Kidney glomerular epithelial cell (primary cell): Measurements from ENCODE around the gene CXCL12.

Experiments
- DNase-seq: peaks from one replicate; lab custom pipeline; 2025; lab: John Stamatoyannopoulos, UW

Gene CXCL12

DNA sequence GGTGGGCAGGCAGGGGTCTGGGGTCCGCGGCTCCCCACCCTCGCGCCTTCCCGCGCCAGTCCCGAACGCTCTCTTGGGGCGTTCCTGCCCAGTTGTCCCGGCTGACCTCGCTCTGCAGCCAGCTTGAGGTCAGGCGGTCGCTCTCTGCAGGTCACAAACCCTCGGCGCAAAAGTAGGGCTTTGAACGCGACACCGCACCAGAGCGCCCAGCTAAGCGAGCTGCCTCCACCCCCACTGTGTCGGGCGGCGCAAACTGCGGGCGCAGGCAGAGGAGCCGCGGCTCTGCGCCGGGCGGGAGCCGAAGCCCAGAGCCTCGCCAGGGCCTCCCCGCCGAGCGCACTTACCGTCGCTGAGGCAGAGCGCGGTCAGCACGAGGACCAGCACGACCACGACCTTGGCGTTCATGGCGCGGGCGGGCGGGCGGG, 284 bp downstream of the CXCL12 start:
- no peak for DNase-seq

GRCh38 chr10:44383749-44384600, 922 bp downstream of the CXCL12 start:
- DNase-seq, result no peak

DNA sequence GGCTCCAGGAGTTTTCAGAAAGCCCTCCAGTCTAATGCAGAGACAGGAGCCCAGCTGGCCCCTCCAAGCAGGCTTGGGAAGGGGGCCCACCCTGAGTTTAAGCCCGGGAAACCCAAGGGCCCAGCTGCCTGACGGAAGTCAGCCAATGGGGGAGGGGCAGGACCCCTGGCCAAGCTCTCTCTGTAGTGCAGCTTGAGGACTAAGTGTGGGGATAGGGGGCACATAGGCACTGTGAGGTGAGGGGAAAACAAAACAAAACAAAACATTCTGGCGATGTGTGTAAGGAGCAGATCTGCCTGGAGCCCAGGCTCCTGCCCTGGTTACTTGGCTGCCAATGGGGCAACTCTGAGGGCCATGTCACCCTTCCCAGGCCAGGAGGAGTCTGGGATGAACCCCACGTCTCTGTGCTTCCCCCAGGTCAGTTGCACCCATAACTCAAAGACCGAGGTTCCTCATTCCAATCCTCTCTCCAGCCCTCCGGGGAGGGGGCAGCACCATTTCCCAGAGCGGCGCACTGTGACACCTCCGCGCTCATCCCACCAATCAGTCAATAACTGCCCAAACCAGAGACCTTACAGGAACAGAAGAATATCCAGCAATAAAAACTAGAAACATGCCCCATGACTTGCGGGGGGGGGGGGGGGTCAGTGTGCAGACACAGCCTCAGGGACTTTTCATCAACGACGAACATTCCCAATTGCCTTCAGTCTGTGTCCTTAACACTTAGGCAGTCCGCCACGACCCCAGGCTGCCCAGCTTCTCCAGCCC, 1.7 kb downstream of the CXCL12 start:
- no peak for DNase-seq

GRCh38 chr10:44382131-44382858, 2.6 kb downstream of the CXCL12 start:
- DNase-seq, result no peak

DNA sequence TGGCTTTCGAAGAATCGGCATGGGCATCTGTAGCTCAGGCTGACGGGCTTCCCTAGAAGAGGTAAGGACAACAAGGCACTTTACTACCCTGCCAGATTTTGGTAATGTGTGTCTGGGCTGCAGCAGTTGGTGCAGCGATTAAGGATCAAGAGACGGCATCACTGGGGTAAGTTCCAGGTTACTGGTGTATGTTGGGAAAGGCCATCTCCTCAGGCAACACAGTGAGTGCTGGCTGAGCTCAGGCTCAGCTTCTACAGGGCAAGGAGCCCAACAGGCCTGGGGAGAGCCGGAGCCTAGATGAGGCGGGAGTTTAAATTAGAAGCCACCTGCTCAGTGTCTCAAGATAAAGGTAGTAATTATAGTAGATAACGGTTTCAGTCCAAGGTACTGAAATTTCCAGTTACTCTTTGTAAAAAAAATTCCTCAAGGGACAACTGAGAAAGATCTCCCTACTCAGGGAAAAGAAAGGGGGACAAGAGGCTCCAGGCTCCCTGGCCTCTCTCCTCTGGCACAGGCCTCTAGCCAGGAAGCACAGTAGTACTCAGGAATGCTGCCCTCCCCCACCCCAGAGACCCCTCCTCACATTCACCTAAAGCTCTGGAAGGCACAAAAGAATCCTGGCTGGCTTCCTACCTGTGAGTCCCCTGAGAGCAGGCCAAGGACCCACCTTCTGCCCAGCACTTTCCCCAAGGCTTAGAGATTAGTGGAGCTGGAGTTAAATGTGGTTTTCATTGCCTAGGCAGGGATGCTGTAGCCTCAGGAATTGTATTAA, 3.9 kb downstream of the CXCL12 start:
- DNase-seq, result no peak

DNA sequence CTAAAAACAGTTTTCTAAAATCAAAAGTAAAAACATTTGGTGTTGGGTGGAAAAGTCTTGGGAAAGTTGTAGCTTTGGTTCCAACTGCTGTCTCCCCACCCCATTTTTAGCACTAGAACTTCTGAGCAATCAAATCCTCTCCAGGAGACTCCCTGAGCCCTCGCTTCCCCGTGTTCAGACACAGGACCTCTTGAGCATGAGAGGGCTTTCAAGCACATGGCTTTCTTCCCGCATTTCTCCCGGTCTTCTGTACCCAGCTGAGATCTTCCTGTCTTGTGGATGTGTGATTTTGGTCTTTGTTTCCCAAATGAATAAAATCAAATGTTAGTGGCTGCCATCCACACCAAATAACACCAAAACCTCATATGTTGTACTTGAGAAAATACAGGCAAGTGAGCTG, 5.0 kb downstream of the CXCL12 start:
- no peak for DNase-seq

- no peak for DNase-seq
Observed at GRCh38 chr10:44378626-44379025, 6.3 kb downstream of the CXCL12 start.

GRCh38 chr10:44377651-44378310, 7.1 kb downstream of the CXCL12 start:
- DNase-seq, result no peak

DNA sequence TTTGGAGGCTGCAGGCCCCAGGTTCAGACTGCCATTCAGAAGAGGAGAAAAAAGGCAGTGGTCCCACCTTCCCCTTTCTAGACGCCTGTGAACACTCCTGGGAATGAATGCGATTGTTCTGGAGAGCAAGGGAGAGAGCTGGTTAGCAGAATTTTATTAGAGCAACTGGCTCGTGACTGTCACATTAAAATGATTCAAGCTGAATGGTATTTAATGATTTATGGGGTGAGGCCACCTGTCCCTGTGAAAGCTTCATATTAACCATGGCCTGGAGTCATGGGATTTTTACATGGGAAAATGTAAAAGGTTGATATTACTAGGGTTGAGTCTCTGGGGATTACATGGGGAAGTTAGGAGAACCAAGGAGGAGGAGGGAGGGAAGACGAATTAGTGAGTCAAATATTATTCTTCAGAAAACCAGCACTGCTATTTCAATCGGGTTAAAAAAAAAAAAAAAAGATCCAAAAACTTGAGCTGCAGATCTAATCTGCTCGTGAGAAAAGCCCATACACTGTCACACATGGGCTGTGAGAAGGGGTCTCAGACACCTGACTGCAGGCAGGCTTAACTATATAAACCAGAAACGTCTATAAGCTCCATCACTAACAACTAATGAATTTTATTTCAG, 8.3 kb downstream of the CXCL12 start:
- DNase-seq, result no peak

DNA sequence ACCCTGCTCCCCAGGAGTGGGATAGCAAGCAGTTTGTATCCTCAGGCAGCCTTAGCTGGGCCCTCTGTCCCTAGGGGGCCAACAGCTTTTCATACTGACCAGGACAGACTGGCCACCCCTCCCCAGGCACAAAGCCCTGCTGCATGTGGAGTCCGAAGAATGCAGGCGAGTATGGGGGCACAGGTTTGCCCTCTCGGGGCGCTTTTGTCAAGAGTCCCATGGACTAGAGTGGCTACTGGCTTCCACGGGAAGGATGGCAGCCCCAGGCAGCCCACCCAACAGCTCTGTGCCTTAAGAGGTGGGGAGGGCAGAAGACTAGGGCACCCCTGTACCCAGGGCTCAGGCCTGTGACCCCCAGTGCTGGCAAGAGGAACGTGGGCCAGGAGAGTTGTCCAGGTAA, 10.7 kb downstream of the CXCL12 start:
- no peak for DNase-seq

GRCh38 chr10:44373341-44373995, 11.4 kb downstream of the CXCL12 start:
- no peak for DNase-seq

GRCh38 chr10:44372181-44372580, 12.7 kb downstream of the CXCL12 start:
- DNase-seq, result no peak

GRCh38 chr10:44370731-44371248, 14.1 kb downstream of the CXCL12 start:
- DNase-seq, result no peak

- no peak for DNase-seq
Observed at GRCh38 chr10:44369854-44370253, 15.0 kb downstream of the CXCL12 start.

DNA sequence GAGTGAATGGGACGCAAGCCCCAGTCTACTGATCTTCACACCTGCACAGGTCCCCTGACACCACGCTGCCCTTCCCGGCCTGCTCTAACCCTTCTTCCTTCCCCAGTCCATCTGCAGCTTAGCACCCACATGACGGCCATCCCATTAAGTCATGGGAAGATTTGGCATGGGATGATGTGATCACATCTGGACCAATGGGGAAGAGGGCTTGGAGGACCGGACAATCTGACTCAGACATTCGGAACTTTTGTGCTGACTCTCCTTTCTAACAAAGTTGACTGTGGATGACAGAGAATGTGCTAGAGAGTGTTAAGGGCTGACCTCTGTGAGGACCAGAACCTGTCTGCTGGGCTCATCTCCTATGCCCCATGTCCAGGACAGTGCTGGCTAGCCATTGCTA, 15.6 kb downstream of the CXCL12 start:
- DNase-seq, result no peak

DNA sequence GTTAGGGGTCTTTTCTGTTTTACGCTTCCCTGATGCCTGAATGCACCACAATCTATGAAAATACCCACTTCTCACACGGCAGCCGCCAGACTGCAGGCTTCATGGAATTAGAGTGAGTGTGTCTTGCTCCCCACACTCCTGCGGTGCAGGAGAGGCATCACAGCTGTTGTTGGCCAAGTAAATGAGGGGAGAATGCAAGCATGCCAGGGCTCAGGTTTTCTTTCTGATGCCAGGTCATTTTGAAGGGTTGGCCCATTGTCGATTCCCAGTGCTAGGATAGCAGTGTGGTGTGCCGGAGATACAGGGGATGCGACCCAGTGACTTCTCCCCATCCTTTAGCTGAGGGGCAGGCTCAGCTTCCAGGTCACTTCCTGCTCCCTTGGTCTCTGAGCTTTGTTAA, 16.3 kb downstream of the CXCL12 start:
- DNase-seq, result no peak

DNA sequence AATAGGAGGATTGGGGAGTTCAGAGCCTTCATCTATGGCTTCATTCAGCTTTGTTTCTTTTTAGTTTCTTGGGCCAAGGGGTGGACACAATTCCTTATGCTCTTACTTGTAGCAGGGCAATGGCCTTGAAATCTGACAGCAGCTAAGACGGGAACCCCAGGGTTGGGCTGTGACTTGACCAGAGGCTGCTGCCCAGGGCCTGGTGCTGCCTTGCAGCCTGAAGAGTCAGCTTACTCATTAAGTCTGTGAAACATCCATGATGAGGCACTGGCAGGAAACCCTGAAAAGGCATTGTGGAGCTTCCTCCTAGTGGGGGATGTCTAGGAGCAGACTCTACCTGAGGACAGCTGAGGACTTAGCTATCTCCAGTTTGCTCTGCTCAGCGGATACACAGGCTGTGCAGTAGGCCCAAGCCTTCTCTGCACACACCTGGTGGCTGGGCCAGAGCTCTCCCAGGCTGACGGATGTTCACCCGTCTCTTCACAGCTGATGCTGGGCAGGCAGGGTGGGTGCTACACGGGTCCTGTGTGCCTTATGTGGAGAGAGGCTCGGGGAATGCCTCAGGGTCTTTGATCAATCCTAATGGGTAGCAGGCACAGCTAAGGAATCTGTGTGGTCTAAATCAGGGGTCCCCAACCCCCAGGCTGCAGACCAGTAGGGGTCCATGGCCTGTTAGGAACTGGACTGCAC, 17.8 kb downstream of the CXCL12 start:
- no peak for DNase-seq

- no peak for DNase-seq
Observed at GRCh38 chr10:44364566-44364965, 20.3 kb downstream of the CXCL12 start.

DNA sequence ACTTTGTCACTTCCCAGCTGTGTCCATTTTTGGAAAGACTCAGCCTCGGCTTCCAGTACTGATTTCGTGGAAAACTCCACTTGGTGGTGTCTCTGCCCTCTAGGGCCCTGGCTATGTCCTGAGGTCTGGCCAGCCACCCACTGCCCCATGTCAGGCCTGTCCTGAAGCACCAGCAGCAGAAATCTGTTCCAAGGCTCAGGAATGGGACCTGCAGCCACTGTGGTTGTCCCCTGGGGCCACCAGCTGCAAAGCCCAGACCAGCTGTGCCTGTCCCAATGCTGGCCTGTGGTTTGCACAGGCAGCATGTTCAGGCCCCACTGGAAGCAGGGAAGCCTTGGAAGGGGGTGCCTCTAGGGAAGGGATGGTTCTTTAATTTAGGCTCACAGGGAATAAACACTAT, 21.2 kb downstream of the CXCL12 start:
- no peak for DNase-seq
